ENCODE results near the gene STK40. TPM values are rescaled to one million over a fixed set of nuclear protein-coding genes. Genes with fewer than 3 reads are reported as not detected.

The STK40 gene
- total RNA-seq, 1 experiment from 2014 or later = 26.2 TPM

DNA sequence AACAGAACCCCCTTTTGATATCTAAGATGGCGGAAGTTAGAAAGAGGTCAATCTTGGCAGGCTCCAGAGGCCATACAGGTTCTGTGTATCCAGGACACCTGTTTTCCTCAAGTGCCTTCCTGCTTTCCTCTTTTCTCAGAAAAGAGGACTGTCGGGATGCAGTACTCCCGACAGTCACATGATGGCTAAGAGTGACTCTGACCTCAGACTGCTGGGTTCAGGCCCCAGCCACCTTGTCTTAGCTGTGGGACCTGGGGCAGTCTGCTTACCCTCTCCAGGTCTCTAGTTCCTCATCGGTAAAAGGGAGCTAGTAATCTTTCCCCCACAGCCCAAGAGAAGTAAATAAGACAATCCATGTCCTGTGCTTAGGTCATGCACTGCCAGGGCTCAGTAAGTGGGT is 29.9 kb downstream of the STK40 start:
- H3K9me3 Mint-ChIP-seq = no peaks in the 10 kb centered on the region
- DNase-seq = no peak
- Histone ChIP-seq H3K56ac (ENCODE audit: insufficient read length, low read depth, low read length) (no peak overlapping the region), H3K23ac (ENCODE audit: insufficient read length, low read depth, low read length) (no peak overlapping the region), H3K9me3 (ENCODE audit: control insufficient read depth, low read depth, low read length) (no peaks in the 10 kb centered on the region), H3K4me2 (ENCODE audit: insufficient read depth, insufficient read length, low read length) (no peak overlapping the region), H2AFZ (ENCODE audit: low read length) (no peak overlapping the region), H2BK5ac (ENCODE audit: insufficient read length, low read length) (no peak overlapping the region), H3T11ph (ENCODE audit: low read length) (no peak overlapping the region), H3K27ac (ENCODE audit: insufficient read length, low read depth, low read length) (no peak overlapping the region), H2BK120ac (ENCODE audit: low read depth, low read length, poor library complexity, severe bottlenecking) (no peak overlapping the region), H3K4me1 (ENCODE audit: insufficient read depth, low read length) (0 out of 2 replicates have a peak, but pooled peaks cover 2% of the 10 kb centered on the region), H2BK15ac (ENCODE audit: low read depth, low read length) (no peak overlapping the region), H3K14ac (ENCODE audit: insufficient read depth, low read length) (no peak overlapping the region), H3K79me1 (ENCODE audit: insufficient read depth, low read depth, low read length, poor library complexity, severe bottlenecking) (no peaks in the 10 kb centered on the region), H3K27me3 (ENCODE audit: insufficient read depth, low read length) (no peaks in the 10 kb centered on the region), H3K79me2 (ENCODE audit: insufficient read depth, low read length) (no peaks in the 10 kb centered on the region), H4K91ac (ENCODE audit: insufficient read length, low read depth, low read length) (no peak overlapping the region), H2AK5ac (ENCODE audit: insufficient read length, low read length) (no peak overlapping the region), H2BK12ac (ENCODE audit: insufficient read length, low read depth, low read length) (no peak overlapping the region), H4K8ac (replicated peaks; ENCODE audit: insufficient read length, low read depth, low read length) (no peak overlapping the region), H4K5ac (ENCODE audit: insufficient read length, low read depth, low read length) (no peak overlapping the region), H3K23me2 (ENCODE audit: insufficient read length, low read depth, low read length, poor library complexity, severe bottlenecking) (no peaks in the 10 kb centered on the region), H4K20me1 (ENCODE audit: control insufficient read depth, insufficient read depth, insufficient read length) (no peaks in the 10 kb centered on the region), H3K18ac (ENCODE audit: insufficient read length, low read depth, low read length) (no peak overlapping the region), H3K4ac (ENCODE audit: low read depth, low read length) (no peak overlapping the region), H3K9ac (ENCODE audit: extremely low read depth, insufficient read length, low read length) (no peak overlapping the region), H2BK20ac (ENCODE audit: low read depth, low read length, poor library complexity, severe bottlenecking) (no peak overlapping the region)
- peak; percentile 37; the same call in 1 of the 3 replicates for TF ChIP-seq CTCF (conservative IDR thresholded peaks at IDR 0.05)
- WGBS (ENCODE audit: extremely low coverage, insufficient read length, low lambda C conversion rate) = no CpG with 5 or more reads among the region's 4 CpGs
- no peak overlapping the region for H3K4me3 Mint-ChIP-seq
- H3K4me1 Mint-ChIP-seq = peaks cover 7 to 11% of the 10 kb centered on the region in 2 experiments
- 0 out of 7 replicates have a peak overlapping the region, but pooled peaks of 2 of the 3 experiments have one; percentile 10 to 34 for H3K27ac Mint-ChIP-seq
- H3K36me3 Mint-ChIP-seq (ENCODE audit: insufficient read depth in 1 of 3, low read depth in 3 of 3) = peaks cover 19 to 52% (median 40%) of the 10 kb centered on the region in 3 experiments; a peak in 6 of 7 replicates
- H3K27me3 Mint-ChIP-seq (ENCODE audit: low read depth) = no peaks in the 10 kb centered on the region

Measured in H9 (cell line).